H1 (cell line): ENCODE data around the gene STARD13. TPM values are rescaled to one million over a fixed set of nuclear protein-coding genes. Genes with fewer than 3 reads are reported as not detected.

Experiments
- CTCF ChIA-PET: fragments of 300-600 bp; sonication (Branson Sonifier 250); formaldehyde crosslinking; loops from one replicate; lab custom pipeline; 2021; ENCODE audit not compliant: partially characterized antibody; lab: Charles Lee
- POLR2A ChIA-PET: fragments of 300-600 bp; sonication (Branson Sonifier 250); formaldehyde crosslinking; loops from one replicate; lab custom pipeline; 2021; ENCODE audit warnings: inconsistent platforms; ENCODE audit not compliant: partially characterized antibody; lab: Charles Lee
- DNase-seq, 2 experiments: peaks; one replicate each; pipeline versions ENCODE4 v3.0.0 to v3.0.0-alpha.2; 2010 to 2022; ENCODE audit warnings: low spot score in 2 of 2, low read depth in 1 of 2, mixed read lengths in 1 of 2
- FAIRE-seq: peaks from 2 replicates; lab custom pipeline; 2011; peaks lifted over from hg19 to GRCh38; lab: Jason Lieb, UNC
- H2AFZ ChIP-seq: 2 replicates; pipeline ENCODE4 v1.8.1; 2012; ENCODE audit warnings: low read length, inconsistent platforms
- H2AK5ac ChIP-seq: 2 replicates; pipeline ENCODE4 v1.6.1; 2013; ENCODE audit warnings: low read depth, low read length
- H2BK120ac ChIP-seq: replicated peaks from 2 replicates; pipeline ENCODE3; 2013; ENCODE audit warnings: low read depth, low read length, inconsistent platforms
- H2BK12ac ChIP-seq: 2 replicates; pipeline ENCODE4 v1.6.1; 2013; ENCODE audit warnings: low read depth, low read length
- H2BK15ac ChIP-seq: 2 replicates; pipeline ENCODE4 v1.6.1; 2013; ENCODE audit warnings: low read length
- H2BK20ac ChIP-seq: 2 replicates; pipeline ENCODE4 v1.6.1; 2013; ENCODE audit warnings: low read length
- H2BK5ac ChIP-seq: 2 replicates; pipeline ENCODE4 v1.6.1; 2013; ENCODE audit warnings: low read depth, low read length
- H3K14ac ChIP-seq: 2 replicates; pipeline ENCODE4 v1.6.1; 2013; ENCODE audit warnings: inconsistent platforms; ENCODE audit not compliant: insufficient read length
- H3K18ac ChIP-seq: 2 replicates; pipeline ENCODE4 v1.6.1; 2013; ENCODE audit warnings: low read length; ENCODE audit errors: extremely low read depth
- H3K23ac ChIP-seq: 2 replicates; pipeline ENCODE4 v1.6.1; 2013; ENCODE audit warnings: inconsistent platforms; ENCODE audit not compliant: insufficient read length
- H3K23me2 ChIP-seq: 2 replicates; pipeline ENCODE4 v1.6.1; 2013; ENCODE audit warnings: low read depth, low read length
- H3K27ac ChIP-seq: 2 replicates; pipeline ENCODE4 v1.6.1; 2011; ENCODE audit warnings: low read depth, low read length, inconsistent platforms
- H3K27me3 ChIP-seq, 4 experiments: replicated peaks in 1 of 4; 1 replicate in 1 of 4; 2 replicates in 3 of 4; pipeline versions ENCODE4 v1.6.1 to v1.8.1; 2011 to 2013; ENCODE audit warnings: low read length in 3 of 4, mild to moderate bottlenecking in 3 of 4, inconsistent platforms in 2 of 4, mixed read lengths in 2 of 4, moderate library complexity in 1 of 4; ENCODE audit not compliant: control insufficient read depth in 3 of 4, insufficient read depth in 3 of 4; ENCODE audit errors: extremely low read depth in 1 of 4
- H3K36me3 ChIP-seq, 4 experiments: 2 replicates each; pipeline versions ENCODE4 v1.6.1 to v1.8.1; 2011 to 2013; ENCODE audit warnings: mild to moderate bottlenecking in 4 of 4, low read length in 3 of 4, moderate library complexity in 2 of 4, control low read depth in 1 of 4, inconsistent platforms in 1 of 4; ENCODE audit not compliant: insufficient read depth in 4 of 4, control insufficient read depth in 2 of 4
- H3K4ac ChIP-seq: replicated peaks from 2 replicates; pipeline ENCODE3; 2013; ENCODE audit warnings: low read length, low read depth, mixed read lengths, inconsistent platforms; ENCODE audit not compliant: insufficient read length
- H3K4me1 ChIP-seq, 4 experiments: replicated peaks in 1 of 4; 1 replicate in 1 of 4; 2 replicates in 3 of 4; pipeline versions ENCODE4 v1.6.1 to v1.8.1; 2011 to 2013; ENCODE audit warnings: low read length in 3 of 4, inconsistent platforms in 2 of 4, mixed read lengths in 1 of 4; ENCODE audit not compliant: insufficient read depth in 4 of 4, control insufficient read depth in 3 of 4
- H3K4me2 ChIP-seq, 2 experiments: 2 replicates each; pipeline versions ENCODE4 v1.6.1 to v1.8.1; 2011 to 2013; ENCODE audit warnings: low read depth in 2 of 2, low read length in 2 of 2, control low read depth in 1 of 2, inconsistent platforms in 1 of 2, mild to moderate bottlenecking in 1 of 2; ENCODE audit not compliant: insufficient read depth in 1 of 2
- H3K4me3 ChIP-seq, 4 experiments: fragments of 200-600, 300-600 bp in 1 of 4; sonication (generic), shearing (Covaris generic), sonication (Bioruptor Twin) in 1 of 4; 2 replicates each; pipeline versions ENCODE4 v1.5.1 to v1.8.1; 2011 to 2016; ENCODE audit warnings: low read length in 4 of 4, low read depth in 3 of 4, control low read depth in 2 of 4, inconsistent platforms in 2 of 4, mild to moderate bottlenecking in 2 of 4, mixed read lengths in 1 of 4, moderate library complexity in 1 of 4; ENCODE audit not compliant: insufficient read depth in 2 of 4; ENCODE audit errors: extremely low read depth in 1 of 4
- H3K56ac ChIP-seq: replicated peaks from 2 replicates; pipeline ENCODE3; 2013; ENCODE audit warnings: low read depth, mild to moderate bottlenecking, mixed read lengths, low read length, inconsistent platforms; ENCODE audit not compliant: insufficient read length
- H3K79me1 ChIP-seq: 2 replicates; pipeline ENCODE4 v1.6.1; 2013; ENCODE audit warnings: low read depth, low read length, control low read depth
- H3K79me2 ChIP-seq, 2 experiments: 2 replicates each; pipeline versions ENCODE4 v1.6.1 to v1.8.1; 2012 to 2013; ENCODE audit warnings: low read length in 2 of 2, mild to moderate bottlenecking in 2 of 2, inconsistent platforms in 1 of 2; ENCODE audit not compliant: insufficient read depth in 2 of 2, control insufficient read depth in 1 of 2
- H3K9ac ChIP-seq, 4 experiments: replicated peaks in 1 of 4; 1 replicate in 1 of 4; 2 replicates in 3 of 4; pipeline versions ENCODE4 v1.6.1 to v1.8.1; 2011 to 2013; ENCODE audit warnings: low read depth in 3 of 4, low read length in 3 of 4, control low read depth in 2 of 4, mild to moderate bottlenecking in 2 of 4, moderate library complexity in 2 of 4, inconsistent platforms in 1 of 4; ENCODE audit errors: extremely low read depth in 1 of 4
- H3K9me3 ChIP-seq, 2 experiments: 2 replicates each; pipeline versions ENCODE4 v1.6.1 to v1.8.1; 2012 to 2013; ENCODE audit warnings: mild to moderate bottlenecking in 2 of 2, moderate library complexity in 2 of 2, control low read depth in 1 of 2, inconsistent platforms in 1 of 2, low read depth in 1 of 2, low read length in 1 of 2, mixed read lengths in 1 of 2; ENCODE audit not compliant: insufficient read depth in 2 of 2
- H4K20me1 ChIP-seq, 2 experiments: replicated peaks in 1 of 2; 2 replicates each; pipeline versions ENCODE3 to v1.8.1; 2011 to 2013; ENCODE audit warnings: inconsistent platforms in 2 of 2, low read length in 2 of 2, mild to moderate bottlenecking in 1 of 2; ENCODE audit not compliant: insufficient read depth in 2 of 2, control insufficient read depth in 1 of 2
- H4K5ac ChIP-seq: 2 replicates; pipeline ENCODE4 v1.6.1; 2013; ENCODE audit warnings: low read length, low read depth, mixed read lengths, inconsistent platforms; ENCODE audit not compliant: insufficient read length
- H4K8ac ChIP-seq: 2 replicates; pipeline ENCODE4 v1.8.0; 2013; ENCODE audit warnings: mild to moderate bottlenecking, moderate library complexity, low read length, inconsistent platforms; ENCODE audit not compliant: insufficient read depth; ENCODE audit errors: extremely low read depth
- H4K91ac ChIP-seq: replicated peaks from 2 replicates; pipeline ENCODE3; 2013; ENCODE audit warnings: low read length, mixed read lengths, inconsistent platforms; ENCODE audit not compliant: insufficient read length
- EZH2 ChIP-seq: fragments of 200-600 bp; sonication (generic); IDR thresholded peaks from 2 replicates; pipeline ENCODE4 v1.7.1; 2012; ENCODE audit warnings: low read depth, mild to moderate bottlenecking, moderate library complexity, low read length, inconsistent platforms; ENCODE audit not compliant: severe bottlenecking
- PHF8 ChIP-seq: fragments of 200-600 bp; sonication (generic); conservative IDR thresholded peaks from 2 replicates; pipeline ENCODE4 v1.7.1; 2012; ENCODE audit warnings: low read depth, mild to moderate bottlenecking, inconsistent platforms, low read length, moderate library complexity
- RNF2 ChIP-seq: fragments of 200-900, 300-1000 bp; sonication (generic); IDR thresholded peaks from 2 replicates; pipeline ENCODE4 v1.7.1; 2016; ENCODE audit warnings: borderline replicate concordance, low read depth, mild to moderate bottlenecking, antibody characterized with exemption, low read length; ENCODE audit not compliant: poor library complexity, severe bottlenecking; ENCODE audit errors: missing control alignments
- WGBS, 2 experiments: shearing (Covaris generic) in 1 of 2; methylation state at CpG; one replicate each; pipeline versions ENCODE4 v1.1.6 to v1.1.7; 2013 to 2015; ENCODE audit warnings: low lambda C conversion rate in 2 of 2, mixed read lengths in 2 of 2, inconsistent platforms in 1 of 2, low coverage in 1 of 2, missing lambda C conversion rate in 1 of 2; ENCODE audit not compliant: insufficient replicate concordance in 2 of 2, insufficient coverage in 1 of 2, insufficient read length in 1 of 2; ENCODE audit errors: extremely low coverage in 1 of 2, missing lambda C conversion rate in 1 of 2; 5-methylcytosine and 5-hydroxymethylcytosine counted together
- polyA plus RNA-seq, 7 experiments: library from polyadenylated mRNA; depleted of rRNA in 3 of 7; stranded (reverse) in 5 of 7; unstranded in 2 of 7; fragments of >200 nt in 5 of 7; fragments of 200-250 nt in 2 of 7; gene quantifications; 1 replicate in 5 of 7; 2 replicates in 1 of 7; 4 replicates in 1 of 7; pipeline versions ENCODE4 v1.2.1 to v1.2.3, GENCODE V29; 2011 to 2013; ENCODE audit warnings: missing spikeins in 2 of 7, mixed read lengths in 2 of 7
- total RNA-seq: library from RNA; stranded (reverse); fragmentation: NEBNext Ultra II Directional; extraction: Animal tissue kit (Norgen Biotek cat#: 25700); gene quantifications from 2 replicates; pipeline ENCODE4 v1.2.1, GENCODE V29; 2021

STARD13 gene
- total and polyA plus RNA-seq, 2 of the 8 experiments (the other 6 are each of a cell fraction or from before 2014, with no cell fraction given): 0.82 to 2.9 TPM

GRCh38 chr13:33172911-33173310 is 112.6 kb downstream of the STARD13 start:
- H3K23me2 ChIP-seq: no peaks in the 10 kb centered on the region; the same call in 1 of the 2 replicates
- no peak for FAIRE-seq
- POLR2A ChIA-PET: no interaction called here

More at GRCh38 chr13:33172911-33173310, 112.6 kb downstream of the STARD13 start:
- no peak overlapping the region for H3K4ac ChIP-seq
- H3K79me1 ChIP-seq: no peaks in the 10 kb centered on the region
- no peak overlapping the region for H2BK5ac ChIP-seq
- H4K5ac ChIP-seq: no peak overlapping the region
- no peak for DNase-seq
- H2BK12ac ChIP-seq: no peak overlapping the region
- no peak overlapping the region for H3K18ac ChIP-seq
- CTCF ChIA-PET: no interaction called here
- H4K20me1 ChIP-seq: no peaks in the 10 kb centered on the region
- no peak overlapping the region for H3K23ac ChIP-seq
- H2AK5ac ChIP-seq: no peak overlapping the region
- no peak overlapping the region for H3K4me2 ChIP-seq
- H3K27me3 ChIP-seq: peaks cover 3 to 10% (median 3%) of the 10 kb centered on the region in 4 experiments; a peak in 6 of 7 replicates
- H2BK20ac ChIP-seq: no peak overlapping the region
- no peaks in the 10 kb centered on the region for H3K79me2 ChIP-seq
- no peak overlapping the region for H3K4me3 ChIP-seq
- no peak overlapping the region for H2BK120ac ChIP-seq
- no peaks in the 10 kb centered on the region for H3K36me3 ChIP-seq
- no peak overlapping the region for H3K9ac ChIP-seq
- TF ChIP-seq RNF2: no peak
- no peak for TF ChIP-seq EZH2
- no peak for TF ChIP-seq PHF8
- H3K14ac ChIP-seq: no peak overlapping the region
- H2AFZ ChIP-seq: no peak overlapping the region
- H3K9me3 ChIP-seq: no peaks in the 10 kb centered on the region
- no peak overlapping the region for H3K56ac ChIP-seq
- WGBS, 2 experiments: 92% methylated on average over 5 of the region's 5 CpGs; no CpG with 5 or more reads in 1 of the 2 experiments
- H2BK15ac ChIP-seq: no peak overlapping the region
- no peaks in the 10 kb centered on the region for H3K4me1 ChIP-seq
- no peak overlapping the region for H3K27ac ChIP-seq
- H4K8ac ChIP-seq: no peak overlapping the region
- no peak overlapping the region for H4K91ac ChIP-seq
